Dedifferentiated amniotic fluid mesenchymal stem cell (primary cell): ENCODE data around the gene ARL4D.

Source experiments
- DNase-seq: peaks from one replicate; pipeline ENCODE4 v3.0.0-alpha.2; 2016; ENCODE audit errors: extremely low spot score

The ARL4D gene

DNA sequence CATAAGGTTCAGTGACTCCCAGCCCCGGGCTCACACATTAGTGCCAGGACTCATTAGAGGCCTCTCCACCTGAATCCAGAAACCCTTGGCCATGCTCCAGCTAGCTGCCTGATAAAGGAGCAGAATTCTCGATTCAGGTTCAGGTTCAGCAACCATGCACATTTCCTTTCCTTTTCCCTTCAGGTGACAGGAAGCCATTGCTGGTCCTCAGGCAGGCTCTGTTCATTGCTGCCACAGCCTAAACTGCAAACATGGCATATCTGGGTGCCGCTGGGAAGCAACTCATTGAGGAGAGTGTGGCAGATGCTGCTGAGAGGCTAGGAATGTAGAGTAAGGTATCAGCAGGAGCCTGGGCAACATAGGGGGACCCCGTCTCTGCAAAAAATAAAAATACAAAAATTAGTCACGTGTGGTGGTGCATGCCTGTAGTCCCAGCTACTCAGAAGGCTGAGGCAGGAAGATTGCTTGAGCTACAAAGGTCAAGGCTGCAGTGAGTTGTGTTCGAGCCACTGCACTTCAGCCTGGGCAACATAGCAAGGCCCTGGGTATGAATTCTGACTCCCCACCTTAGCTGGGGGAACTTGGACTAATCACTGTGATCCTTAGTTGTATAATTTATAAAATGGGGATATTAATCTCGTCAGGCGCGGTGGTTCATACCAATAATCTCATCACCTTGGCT, 28.7 kb downstream of the ARL4D start:
- DNase-seq, result no peak

GRCh38 chr17:43428524-43428923, 29.7 kb downstream of the ARL4D start:
- DNase-seq, result no peak

- no peak for DNase-seq
Measured at GRCh38 chr17:43430936-43431713, 32.3 kb downstream of the ARL4D start.

DNA sequence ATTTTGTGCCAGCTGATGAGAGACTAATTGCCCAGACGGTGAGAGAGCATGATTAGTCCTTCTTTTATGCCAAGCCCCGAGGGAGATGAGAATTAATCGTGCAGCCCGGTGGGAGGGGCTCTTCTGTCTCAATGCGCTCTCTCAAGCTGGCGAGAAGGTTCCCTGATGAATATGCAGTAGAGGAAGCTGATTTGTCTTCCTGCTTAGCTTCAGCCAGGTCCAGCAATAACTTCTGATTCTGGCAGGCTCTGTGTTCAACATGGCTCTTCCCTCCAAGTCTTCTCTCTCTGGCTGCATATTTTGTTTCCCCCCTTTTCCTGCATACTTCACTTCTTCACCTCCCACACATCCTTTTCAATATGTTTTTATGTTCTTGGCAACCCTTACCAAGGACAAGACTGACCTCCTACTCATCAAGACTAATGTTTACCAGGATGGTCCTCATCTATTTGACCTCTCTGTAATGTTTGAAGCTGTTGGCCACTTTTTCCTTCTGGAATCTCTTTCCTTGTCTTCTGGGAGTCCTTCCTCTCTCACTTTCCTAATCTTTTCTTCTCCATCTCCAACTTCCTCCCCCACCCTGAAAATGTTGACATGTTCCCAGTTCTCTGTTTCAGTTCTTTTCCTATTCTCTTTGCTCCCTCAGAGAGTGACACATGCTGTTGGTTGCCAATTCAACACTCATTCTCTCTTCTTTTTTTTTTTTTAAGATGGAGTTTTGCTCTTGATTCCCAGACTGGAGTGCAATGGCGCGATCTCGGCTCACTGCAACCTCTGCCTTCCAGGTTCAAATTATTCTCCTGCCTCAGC, 33.1 kb downstream of the ARL4D start:
- DNase-seq, result no peak

- no peak for DNase-seq
Measured at GRCh38 chr17:43434902-43435319, 36.1 kb downstream of the ARL4D start.

GRCh38 chr17:43437756-43438155, 39.0 kb downstream of the ARL4D start:
- DNase-seq, result no peak

DNA sequence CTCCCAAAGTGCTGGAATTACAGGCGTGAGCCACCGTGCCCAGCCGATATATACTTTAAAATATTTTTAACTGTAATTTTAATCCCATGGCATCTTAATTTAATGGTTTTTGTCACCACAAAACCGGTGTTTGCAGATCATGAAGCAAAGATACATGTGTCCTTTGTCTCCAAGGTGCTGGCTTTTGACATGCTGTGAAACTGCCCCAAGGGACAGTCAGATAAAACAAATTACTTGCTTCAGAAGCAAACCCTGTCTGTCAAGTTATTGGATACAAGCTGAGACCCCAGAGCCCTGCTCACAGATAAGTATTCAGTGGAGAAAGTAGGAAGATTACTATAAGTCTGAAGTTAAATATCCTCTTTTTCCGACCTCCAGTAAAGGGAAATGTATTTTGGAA, 39.8 kb downstream of the ARL4D start:
- no peak for DNase-seq

- DNase-seq, result no peak
Measured at GRCh38 chr17:43439041-43439440, 40.2 kb downstream of the ARL4D start.

DNA sequence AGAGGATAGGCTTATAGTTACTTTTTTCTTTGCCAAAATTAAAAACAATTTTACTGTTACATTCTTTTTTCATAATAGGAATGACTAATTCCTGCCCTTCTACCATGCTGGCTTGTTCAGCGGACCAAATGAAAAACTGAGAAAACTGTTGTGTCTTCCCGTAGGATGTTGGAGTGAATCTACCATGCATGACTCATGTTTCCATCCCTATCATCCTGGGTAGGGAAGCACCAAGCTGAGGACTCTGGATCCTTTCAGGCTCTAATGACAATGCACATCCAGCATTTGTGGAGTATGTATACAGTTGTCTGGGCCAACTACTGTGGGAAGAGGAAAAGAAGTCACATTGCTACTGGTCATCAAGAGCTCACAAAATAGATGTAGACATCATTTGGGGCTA, 43.9 kb downstream of the ARL4D start:
- DNase-seq, result peak; percentile 37

DNA sequence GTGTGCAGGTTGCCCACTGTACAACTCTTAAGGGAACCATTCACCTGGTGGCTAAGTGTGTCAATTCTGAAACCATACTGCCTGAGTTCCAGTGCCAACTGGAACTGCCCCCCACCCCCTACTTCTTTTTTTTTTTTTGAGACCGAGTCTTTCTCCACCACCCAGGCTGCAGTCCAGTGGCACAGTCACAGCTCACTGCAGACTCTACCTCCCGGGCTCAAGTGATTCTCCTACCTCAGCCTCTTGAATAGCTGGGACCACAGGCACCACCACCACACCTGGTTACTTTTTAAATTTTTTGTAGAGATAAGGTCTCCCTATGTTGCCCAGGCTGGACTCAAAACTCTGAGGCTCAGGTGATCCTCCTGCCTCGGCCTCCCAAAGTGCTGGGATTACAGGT, 44.6 kb downstream of the ARL4D start:
- no peak for DNase-seq

DNA sequence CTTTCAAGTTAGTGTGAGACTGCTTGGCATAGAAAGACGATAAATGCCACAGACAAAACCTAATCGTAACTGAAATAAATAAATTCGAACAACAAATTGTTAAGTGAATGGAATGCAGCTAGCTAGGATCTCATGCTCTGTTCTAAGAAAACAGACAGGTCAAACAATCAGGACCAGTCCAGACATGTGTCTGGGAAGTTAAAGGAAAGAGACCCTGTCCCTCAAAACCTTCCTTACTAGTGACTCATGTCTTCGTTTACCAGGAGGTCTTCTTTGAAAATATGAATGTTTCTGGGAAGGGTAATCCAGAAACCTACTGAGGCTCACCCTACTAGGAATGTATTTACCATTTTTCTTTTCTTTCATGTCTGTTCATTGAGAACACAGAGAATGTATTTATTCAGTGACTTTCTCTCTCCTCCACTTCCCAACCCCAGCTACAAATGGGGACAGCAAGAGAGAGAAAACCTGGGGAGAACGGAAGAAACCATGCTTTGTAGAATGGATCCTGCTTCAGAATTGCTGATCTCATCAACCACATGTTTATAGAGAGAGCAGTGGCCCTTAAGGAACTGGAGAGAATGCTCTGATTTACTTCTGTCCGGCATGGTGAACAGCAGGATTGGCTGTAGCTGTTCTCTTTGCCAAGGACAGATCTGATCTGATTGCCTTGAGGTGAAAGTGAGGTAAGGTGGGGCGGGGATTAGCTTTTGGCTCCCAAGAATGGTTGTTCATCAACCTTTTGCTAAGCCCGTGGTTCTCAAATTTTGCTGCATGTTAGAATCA, 45.6 kb downstream of the ARL4D start:
- no peak for DNase-seq

DNA sequence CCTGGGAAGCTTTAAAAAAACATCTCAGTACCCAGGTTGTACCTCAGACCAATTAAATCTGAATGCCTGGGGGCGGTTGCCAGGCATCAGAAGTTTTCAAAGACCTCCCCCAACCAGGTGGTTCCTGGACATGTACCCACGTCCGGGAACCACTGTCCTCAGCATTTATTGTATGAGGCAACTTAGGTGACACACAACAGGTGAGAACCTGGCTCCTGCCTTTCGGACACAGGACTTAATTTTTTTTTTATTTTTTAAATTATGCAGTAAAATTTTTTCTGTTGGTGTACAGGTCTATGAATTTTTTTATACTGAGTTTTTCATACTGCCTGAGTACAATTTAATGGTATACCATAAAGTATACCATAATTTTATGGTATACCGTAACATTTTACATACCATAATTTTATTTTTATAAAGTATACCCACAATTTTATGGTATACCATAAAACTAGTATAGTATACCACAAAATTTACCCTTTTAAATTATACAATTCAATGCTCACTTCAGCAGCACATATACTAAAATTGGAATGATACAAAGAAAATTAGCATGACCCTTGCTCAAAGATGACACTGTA, 46.3 kb downstream of the ARL4D start:
- no peak for DNase-seq

- no peak for DNase-seq
Measured at GRCh38 chr17:43446773-43447172, 48.0 kb downstream of the ARL4D start.

- DNase-seq, result no peak
Measured at GRCh38 chr17:43448720-43449469, 50.1 kb downstream of the ARL4D start.

DNA sequence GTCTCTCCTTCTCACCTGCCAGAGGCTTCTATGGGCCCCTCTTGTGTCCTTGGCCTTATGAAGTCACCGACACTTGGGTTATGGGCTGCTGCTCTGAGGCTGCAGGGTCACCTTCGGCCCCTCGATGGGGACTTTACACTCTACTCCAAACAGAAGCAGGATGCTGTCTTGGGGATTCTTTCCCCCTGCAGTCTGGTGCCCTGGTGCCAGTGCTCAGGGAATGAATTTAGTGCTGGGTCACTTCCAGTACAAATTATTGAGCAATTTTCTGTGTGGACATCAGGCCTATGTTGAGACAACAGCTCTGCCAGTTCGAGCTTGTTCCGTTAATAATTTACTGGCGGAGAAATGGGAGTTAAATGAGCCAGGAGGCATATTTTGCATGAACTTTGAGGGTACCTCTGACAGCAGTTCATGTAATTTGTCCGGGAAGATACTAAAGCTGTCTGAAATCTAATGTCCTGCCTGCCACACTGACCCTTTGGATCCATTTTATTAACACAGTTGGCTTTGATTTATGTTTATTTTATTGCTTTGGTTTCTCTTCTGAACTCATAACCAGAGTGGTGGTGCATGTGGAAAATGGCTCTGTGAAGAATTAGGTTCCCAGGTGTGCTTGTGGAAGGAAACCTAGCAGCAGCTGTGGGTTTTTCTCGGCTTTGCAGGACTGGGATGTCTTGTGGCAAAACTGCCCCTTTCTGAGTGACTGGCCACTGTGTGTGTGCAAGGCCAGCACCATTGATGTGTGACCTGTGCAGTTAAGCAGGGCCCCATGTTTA, 50.9 kb downstream of the ARL4D start:
- no peak for DNase-seq
